GM12892 (cell line): ENCODE results near the gene ELL2.
"Not testable (repeated sequence)": the region's sequence is repeated elsewhere in the genome, so short reads cannot be mapped to it uniquely, and the experiment has no call there.

Experiments
- DNase-seq: peaks from one replicate; pipeline ENCODE4 v3.0.0; 2011; ENCODE audit not compliant: insufficient read length
- FAIRE-seq: peaks from 2 replicates; lab custom pipeline; 2011; peaks lifted over from hg19 to GRCh38; lab: Jason Lieb, UNC
- POLR2A ChIP-seq: IDR thresholded peaks from 2 replicates; pipeline ENCODE4 v1.6.1; 2011; ENCODE audit warnings: low read depth, low read length, control low read depth
- POLR2AphosphoS5 ChIP-seq: IDR thresholded peaks from 2 replicates; pipeline ENCODE4 v1.6.1; 2011; ENCODE audit warnings: low read depth, low read length, control low read depth
- TAF1 ChIP-seq: IDR thresholded peaks from 2 replicates; pipeline ENCODE4 v1.6.1; 2011; ENCODE audit warnings: low read depth, mild to moderate bottlenecking, control low read depth, low read length, borderline replicate concordance

Gene ELL2

GRCh38 chr5:95910521-95910920, 51.1 kb downstream of the ELL2 start:
- TF ChIP-seq POLR2A: no peak
- no peak for TF ChIP-seq POLR2AphosphoS5
- no peak for TF ChIP-seq TAF1
- DNase-seq: no peak
- FAIRE-seq: no peak

- FAIRE-seq (no peak), DNase-seq (no peak)
- no peak for TF ChIP-seq POLR2A
- no peak for TF ChIP-seq TAF1
- no peak for TF ChIP-seq POLR2AphosphoS5
These were observed 51.9 kb downstream of the ELL2 start for GRCh38 chr5:95909738-95910137.

- no peak for TF ChIP-seq POLR2AphosphoS5
- TF ChIP-seq TAF1: no peak
- TF ChIP-seq POLR2A: no peak
- no peak for DNase-seq
- no peak for FAIRE-seq
These were observed 52.9 kb downstream of the ELL2 start for GRCh38 chr5:95908799-95909198.

- no peak; the same call in 1 of the 2 replicates for TF ChIP-seq POLR2AphosphoS5
- no peak for TF ChIP-seq POLR2A
- TF ChIP-seq TAF1: no peak
- DNase-seq (no peak), FAIRE-seq (no peak)
These were observed 53.6 kb downstream of the ELL2 start for GRCh38 chr5:95907740-95908706.

- TF ChIP-seq POLR2A (0 out of 2 replicates have a peak, but pooled peaks have one; percentile 20), POLR2AphosphoS5 (no peak)
- DNase-seq (no peak), FAIRE-seq (no peak)
These were observed 54.5 kb downstream of the ELL2 start for GRCh38 chr5:95907067-95907705.

- DNase-seq: not testable (repeated sequence)
- peak; percentile 46 for FAIRE-seq
These were observed 55.3 kb downstream of the ELL2 start for GRCh38 chr5:95906398-95906797.

- no peak for FAIRE-seq
These were observed 56.8 kb downstream of the ELL2 start for GRCh38 chr5:95904827-95905226.

GRCh38 chr5:95903838-95904237, 57.8 kb downstream of the ELL2 start:
- TF ChIP-seq POLR2A (no peak), TAF1 (no peak), POLR2AphosphoS5 (no peak)
- FAIRE-seq (no peak), DNase-seq (no peak)

More at GRCh38 chr5:95904827-95905226, 56.8 kb downstream of the ELL2 start:
- DNase-seq: no peak
- TF ChIP-seq POLR2AphosphoS5 (no peak), TAF1 (no peak), POLR2A (no peak)

- no peak for DNase-seq
- TF ChIP-seq TAF1 (no peak), POLR2A (no peak), POLR2AphosphoS5 (no peak)
- no peak for FAIRE-seq
These were observed 59.7 kb downstream of the ELL2 start for GRCh38 chr5:95901676-95902627.

- no peak for TF ChIP-seq POLR2AphosphoS5
- TF ChIP-seq TAF1: no peak
- TF ChIP-seq POLR2A: no peak
- no peak for DNase-seq
- no peak for FAIRE-seq
These were observed 61.2 kb downstream of the ELL2 start for GRCh38 chr5:95900383-95900958.

GRCh38 chr5:95899829-95900228, 61.8 kb downstream of the ELL2 start:
- DNase-seq: no peak

More at GRCh38 chr5:95899829-95900228, 61.8 kb downstream of the ELL2 start:
- TF ChIP-seq TAF1 (no peak), POLR2A (no peak), POLR2AphosphoS5 (no peak)
- FAIRE-seq: no peak
